ENCODE data around the gene LAYN.

DNA sequence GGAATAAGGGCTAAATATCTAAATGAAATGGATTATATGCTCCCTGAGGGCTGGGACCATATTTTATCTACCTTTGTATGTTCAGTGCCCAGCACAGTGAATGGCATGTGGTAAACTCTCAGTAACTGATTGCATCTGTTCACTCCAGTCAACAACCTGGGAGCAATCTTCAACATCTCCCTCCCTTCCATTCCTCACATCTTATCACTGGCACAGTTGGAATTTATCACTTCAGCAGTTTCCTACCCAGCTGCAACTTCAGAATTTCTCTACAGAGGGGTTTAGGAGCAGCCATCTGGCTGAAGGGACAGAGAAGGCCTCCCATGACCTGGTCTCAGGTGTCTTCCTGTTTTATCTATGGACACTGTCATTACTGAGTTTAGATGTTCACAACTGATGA lies 52.0 kb downstream of the LAYN start:
- TF ChIP-seq POLR2A (IDR thresholded peaks at IDR 0.05; ENCODE audit: low read depth) (no peak), POLR2AphosphoS5 (IDR thresholded peaks at IDR 0.05) (no peak)
- TF ChIP-seq, protein P1, sequence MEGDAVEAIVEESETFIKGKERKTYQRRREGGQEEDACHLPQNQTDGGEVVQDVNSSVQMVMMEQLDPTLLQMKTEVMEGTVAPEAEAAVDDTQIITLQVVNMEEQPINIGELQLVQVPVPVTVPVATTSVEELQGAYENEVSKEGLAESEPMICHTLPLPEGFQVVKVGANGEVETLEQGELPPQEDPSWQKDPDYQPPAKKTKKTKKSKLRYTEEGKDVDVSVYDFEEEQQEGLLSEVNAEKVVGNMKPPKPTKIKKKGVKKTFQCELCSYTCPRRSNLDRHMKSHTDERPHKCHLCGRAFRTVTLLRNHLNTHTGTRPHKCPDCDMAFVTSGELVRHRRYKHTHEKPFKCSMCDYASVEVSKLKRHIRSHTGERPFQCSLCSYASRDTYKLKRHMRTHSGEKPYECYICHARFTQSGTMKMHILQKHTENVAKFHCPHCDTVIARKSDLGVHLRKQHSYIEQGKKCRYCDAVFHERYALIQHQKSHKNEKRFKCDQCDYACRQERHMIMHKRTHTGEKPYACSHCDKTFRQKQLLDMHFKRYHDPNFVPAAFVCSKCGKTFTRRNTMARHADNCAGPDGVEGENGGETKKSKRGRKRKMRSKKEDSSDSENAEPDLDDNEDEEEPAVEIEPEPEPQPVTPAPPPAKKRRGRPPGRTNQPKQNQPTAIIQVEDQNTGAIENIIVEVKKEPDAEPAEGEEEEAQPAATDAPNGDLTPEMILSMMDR (IDR thresholded peaks at IDR 0.05) = no peak

Data from esophagus muscularis mucosa (tissue), 3 donors.